Measurements from ENCODE around the gene CFAP77. TPM values are rescaled to one million over a fixed set of nuclear protein-coding genes. Genes with fewer than 3 reads are reported as not detected.

Gene CFAP77
- total RNA-seq, 1 experiment from 2014 or later = not detected

- in situ Hi-C loops (cut with HindIII; ENCODE audit: low sequenced_read_pairs) = no loop called here
- DNase-seq (ENCODE audit: low spot score) = no peak
These were observed 69.7 kb downstream of the CFAP77 start for GRCh38 chr9:132479733-132480132.

- no peak for DNase-seq (ENCODE audit: low spot score)
- in situ Hi-C loops (cut with HindIII; ENCODE audit: low sequenced_read_pairs) = no loop called here
These were observed 71.2 kb downstream of the CFAP77 start for GRCh38 chr9:132481053-132481849.

GRCh38 chr9:132482196-132482813 is 72.3 kb downstream of the CFAP77 start:
- DNase-seq (ENCODE audit: low spot score) = no peak
- in situ Hi-C loops (cut with HindIII; ENCODE audit: low sequenced_read_pairs) = no loop called here

GRCh38 chr9:132485393-132485792 is 75.4 kb downstream of the CFAP77 start:
- DNase-seq (ENCODE audit: low spot score) = no peak
- in situ Hi-C loops (cut with HindIII; ENCODE audit: low sequenced_read_pairs) = no loop called here

- DNase-seq (ENCODE audit: low spot score) = no peak
- in situ Hi-C loops (cut with HindIII; ENCODE audit: low sequenced_read_pairs) = no loop called here
These were observed 76.8 kb downstream of the CFAP77 start for GRCh38 chr9:132486706-132487350.

GRCh38 chr9:132487351-132487791 is 77.4 kb downstream of the CFAP77 start:
- in situ Hi-C loops (cut with HindIII; ENCODE audit: low sequenced_read_pairs) = no loop called here
- no peak for DNase-seq (ENCODE audit: low spot score)

GRCh38 chr9:132487980-132488535 is 78.0 kb downstream of the CFAP77 start:
- in situ Hi-C loops (cut with HindIII; ENCODE audit: low sequenced_read_pairs) = no loop called here
- no peak for DNase-seq (ENCODE audit: low spot score)

- in situ Hi-C loops (cut with HindIII; ENCODE audit: low sequenced_read_pairs) = no loop called here
- no peak for DNase-seq (ENCODE audit: low spot score)
These were observed 78.6 kb downstream of the CFAP77 start for GRCh38 chr9:132488626-132489025.

GRCh38 chr9:132489536-132489935 is 79.5 kb downstream of the CFAP77 start:
- in situ Hi-C loops (cut with HindIII; ENCODE audit: low sequenced_read_pairs) = no loop called here
- no peak for DNase-seq (ENCODE audit: low spot score)

GRCh38 chr9:132494857-132495256 is 84.8 kb downstream of the CFAP77 start:
- DNase-seq (ENCODE audit: low spot score) = no peak
- in situ Hi-C loops (cut with HindIII; ENCODE audit: low sequenced_read_pairs) = no loop called here

- no peak for DNase-seq (ENCODE audit: low spot score)
- in situ Hi-C loops (cut with HindIII; ENCODE audit: low sequenced_read_pairs) = no loop called here
These were observed 87.7 kb downstream of the CFAP77 start for GRCh38 chr9:132497731-132498130.

- in situ Hi-C loops (cut with HindIII; ENCODE audit: low sequenced_read_pairs) = no loop called here
- no peak for DNase-seq (ENCODE audit: low spot score)
These were observed 88.7 kb downstream of the CFAP77 start for GRCh38 chr9:132498531-132499210.

- DNase-seq (ENCODE audit: low spot score) = no peak
- in situ Hi-C loops (cut with HindIII; ENCODE audit: low sequenced_read_pairs) = no loop called here
These were observed 89.2 kb downstream of the CFAP77 start for GRCh38 chr9:132499251-132499650.

- DNase-seq (ENCODE audit: low spot score) = no peak
- in situ Hi-C loops (cut with HindIII; ENCODE audit: low sequenced_read_pairs) = no loop called here
These were observed 90.2 kb downstream of the CFAP77 start for GRCh38 chr9:132500193-132500592.

- no peak for DNase-seq (ENCODE audit: low spot score)
- in situ Hi-C loops (cut with HindIII; ENCODE audit: low sequenced_read_pairs) = no loop called here
These were observed 92.5 kb downstream of the CFAP77 start for GRCh38 chr9:132502480-132502879.

- in situ Hi-C loops (cut with HindIII; ENCODE audit: low sequenced_read_pairs) = no loop called here
- no peak for DNase-seq (ENCODE audit: low spot score)
These were observed 93.1 kb downstream of the CFAP77 start for GRCh38 chr9:132503116-132503515.

- no peak for DNase-seq (ENCODE audit: low spot score)
- in situ Hi-C loops (cut with HindIII; ENCODE audit: low sequenced_read_pairs) = no loop called here
These were observed 94.5 kb downstream of the CFAP77 start for GRCh38 chr9:132504488-132504887.

- no peak for DNase-seq (ENCODE audit: low spot score)
- in situ Hi-C loops (cut with HindIII; ENCODE audit: low sequenced_read_pairs) = no loop called here
These were observed 96.1 kb downstream of the CFAP77 start for GRCh38 chr9:132505991-132506655.

Data from G401 (cell line).